GM21360 (cell line): ENCODE measurements around the gene ARID1B.
"Not testable (repeated sequence)": the region's sequence is repeated elsewhere in the genome, so short reads cannot be mapped to it uniquely, and the experiment has no call there.

Experiments
- ATAC-seq: cut with Tn5 transposase; IDR thresholded peaks from one replicate; pipeline ENCODE4 v1.9.1; 2021; ENCODE audit warnings: mild to moderate bottlenecking, moderate library complexity; ENCODE audit not compliant: unreplicated experiment

ARID1B gene

GRCh38 chr6:157144859-157145568, 367.8 kb downstream of the ARID1B start:
- no peak for ATAC-seq

- ATAC-seq: no peak
Observed at GRCh38 chr6:157145656-157146285, 368.6 kb downstream of the ARID1B start.

GRCh38 chr6:157147054-157148026, 370.2 kb downstream of the ARID1B start:
- not testable (repeated sequence) for ATAC-seq

- ATAC-seq: no peak
Observed at GRCh38 chr6:157148391-157149323, 371.5 kb downstream of the ARID1B start.

- no peak for ATAC-seq
Observed at GRCh38 chr6:157150076-157150475, 372.9 kb downstream of the ARID1B start.

GRCh38 chr6:157151029-157151428, 373.9 kb downstream of the ARID1B start:
- no peak for ATAC-seq

GRCh38 chr6:157151989-157152388, 374.8 kb downstream of the ARID1B start:
- ATAC-seq: no peak

- ATAC-seq: no peak
Observed at GRCh38 chr6:157152556-157152955, 375.4 kb downstream of the ARID1B start.

GRCh38 chr6:157155804-157156203, 378.6 kb downstream of the ARID1B start:
- ATAC-seq: no peak

- ATAC-seq: no peak
Observed at GRCh38 chr6:157157258-157157657, 380.1 kb downstream of the ARID1B start.

- no peak for ATAC-seq
Observed at GRCh38 chr6:157158456-157158855, 381.3 kb downstream of the ARID1B start.

GRCh38 chr6:157158897-157159296, 381.7 kb downstream of the ARID1B start:
- no peak for ATAC-seq

GRCh38 chr6:157159348-157159747, 382.2 kb downstream of the ARID1B start:
- ATAC-seq: no peak

- no peak for ATAC-seq
Observed at GRCh38 chr6:157161912-157162311, 384.7 kb downstream of the ARID1B start.

- no peak for ATAC-seq
Observed at GRCh38 chr6:157162766-157163433, 385.7 kb downstream of the ARID1B start.

GRCh38 chr6:157163434-157164159, 386.4 kb downstream of the ARID1B start:
- no peak for ATAC-seq

- ATAC-seq: no peak
Observed at GRCh38 chr6:157164972-157165371, 387.8 kb downstream of the ARID1B start.

GRCh38 chr6:157166784-157167183, 389.6 kb downstream of the ARID1B start:
- ATAC-seq: no peak

GRCh38 chr6:157167837-157168236, 390.7 kb downstream of the ARID1B start:
- no peak for ATAC-seq
